A673 (cell line): ENCODE results near the gene TPSD1.

Experiments
- CTCF ChIP-seq: fragments of 300-800, 200-600 bp; sonication (generic); conservative IDR thresholded peaks from 2 replicates; pipeline ENCODE4 v1.5.1; 2017; ENCODE audit warnings: low read depth, mild to moderate bottlenecking, antibody characterized with exemption, low read length, moderate library complexity, mixed read lengths
- EZH2 ChIP-seq: fragments of 200-600 bp; sonication (generic); IDR thresholded peaks from 2 replicates; pipeline ENCODE4 v1.6.1; 2017; ENCODE audit warnings: borderline replicate concordance, low read depth, mild to moderate bottlenecking, mixed read lengths, antibody characterized with exemption, low read length; ENCODE audit not compliant: poor library complexity, severe bottlenecking

GRCh38 chr16:1225051-1225451 lies 30.8 kb upstream of the TPSD1 start, which contains the start of gene TPSG1:
- TF ChIP-seq CTCF = no peak
- TF ChIP-seq EZH2 = no peak
